GM19438 (cell line): Measurements from ENCODE around the gene ZNF761.
"Not testable (repeated sequence)": the region's sequence is repeated elsewhere in the genome, so short reads cannot be mapped to it uniquely, and the experiment has no call there.

Experiments used
- ATAC-seq: cut with Tn5 transposase; IDR thresholded peaks from one replicate; pipeline ENCODE4 v1.9.1; 2021; ENCODE audit warnings: low read depth; ENCODE audit not compliant: unreplicated experiment

ZNF761 gene

DNA sequence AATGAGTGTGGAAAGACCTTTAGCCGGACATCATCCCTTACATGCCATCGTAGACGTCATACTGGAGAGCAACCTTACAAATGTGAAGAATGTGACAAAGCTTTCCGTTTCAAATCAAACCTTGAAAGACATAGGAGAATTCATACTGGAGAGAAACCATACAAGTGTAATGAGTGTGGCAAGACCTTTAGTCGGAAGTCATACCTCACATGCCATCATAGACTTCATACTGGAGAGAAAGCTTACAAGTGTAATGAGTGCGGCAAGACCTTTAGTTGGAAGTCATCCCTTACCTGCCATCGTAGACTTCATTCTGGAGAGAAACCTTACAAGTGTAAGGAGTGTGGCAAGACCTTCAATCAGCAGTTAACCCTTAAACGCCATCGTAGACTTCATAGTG, 24.0 kb downstream of the ZNF761 start:
- ATAC-seq, result no peak

DNA sequence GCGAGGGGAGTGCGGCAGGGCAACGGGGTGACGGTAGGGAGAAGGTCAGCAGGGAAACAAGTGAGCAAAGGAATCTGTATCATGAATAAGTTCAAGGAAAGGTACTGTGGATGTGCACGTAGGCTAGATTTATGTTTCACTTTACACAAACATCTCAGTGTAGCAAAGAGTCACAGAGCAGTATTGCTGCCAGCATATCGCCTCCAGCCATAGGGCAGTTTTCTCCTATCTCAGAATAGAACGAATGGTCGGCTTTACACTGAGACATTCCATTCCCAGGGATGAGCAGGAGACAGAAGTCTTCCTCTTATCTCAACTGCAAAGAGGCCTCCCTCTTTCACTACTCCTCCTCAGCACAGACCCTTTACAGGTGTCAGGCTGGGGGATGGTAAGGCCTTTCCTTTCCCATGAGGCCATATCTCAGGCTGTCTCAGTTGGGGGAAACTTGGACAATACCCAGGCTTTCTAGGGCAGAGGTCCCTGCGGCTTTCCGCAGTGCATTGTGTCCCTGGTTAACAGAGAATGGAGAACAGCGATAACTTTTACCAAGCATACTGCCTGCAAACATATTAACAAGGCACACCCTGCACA, 28.4 kb downstream of the ZNF761 start:
- not testable (repeated sequence) for ATAC-seq

GRCh38 chr19:53461866-53462265, 30.1 kb downstream of the ZNF761 start:
- ATAC-seq, result no peak

DNA sequence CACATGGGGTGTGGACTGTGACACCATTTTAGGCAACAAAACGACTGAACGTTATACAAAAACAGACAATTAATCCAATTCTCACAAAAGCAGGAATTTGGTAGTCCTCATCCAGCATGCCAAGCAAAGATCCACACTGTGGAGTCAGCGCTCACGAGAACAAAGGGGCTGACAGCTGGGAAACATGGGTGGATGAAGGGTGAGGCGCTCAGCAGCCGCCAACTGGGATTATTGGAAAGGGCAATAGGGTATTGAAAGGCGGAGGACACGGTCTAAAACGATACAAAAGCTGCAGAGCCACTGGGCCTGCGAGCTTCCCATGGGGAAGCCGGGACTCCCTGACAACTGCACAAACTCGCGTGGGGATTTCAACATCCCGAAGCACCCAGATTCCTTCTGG, 31.1 kb downstream of the ZNF761 start:
- no peak for ATAC-seq

DNA sequence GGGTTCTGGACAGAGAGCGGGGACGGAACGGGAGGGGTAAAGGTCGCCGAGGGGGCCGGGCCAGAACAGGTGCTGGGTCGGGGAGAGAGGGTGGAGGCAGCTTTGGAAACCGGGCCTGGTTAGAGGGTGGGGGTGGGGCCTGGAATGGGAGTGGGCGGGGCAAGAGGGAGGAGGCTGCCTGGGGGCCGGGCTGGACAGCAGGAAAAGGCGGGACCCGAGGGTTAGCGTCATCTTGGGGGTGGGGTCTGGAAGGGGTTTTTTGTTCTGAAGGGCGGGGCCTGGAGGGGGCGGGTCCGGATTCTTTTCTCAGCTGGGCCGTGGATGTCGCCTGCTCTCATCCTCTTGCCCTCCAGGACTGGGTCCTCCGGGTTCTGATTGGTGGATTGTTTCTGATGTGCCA, 31.5 kb downstream of the ZNF761 start:
- no peak for ATAC-seq

- ATAC-seq, result peak; percentile 27
These were observed 35.1 kb downstream of the ZNF761 start for GRCh38 chr19:53466726-53467484.

DNA sequence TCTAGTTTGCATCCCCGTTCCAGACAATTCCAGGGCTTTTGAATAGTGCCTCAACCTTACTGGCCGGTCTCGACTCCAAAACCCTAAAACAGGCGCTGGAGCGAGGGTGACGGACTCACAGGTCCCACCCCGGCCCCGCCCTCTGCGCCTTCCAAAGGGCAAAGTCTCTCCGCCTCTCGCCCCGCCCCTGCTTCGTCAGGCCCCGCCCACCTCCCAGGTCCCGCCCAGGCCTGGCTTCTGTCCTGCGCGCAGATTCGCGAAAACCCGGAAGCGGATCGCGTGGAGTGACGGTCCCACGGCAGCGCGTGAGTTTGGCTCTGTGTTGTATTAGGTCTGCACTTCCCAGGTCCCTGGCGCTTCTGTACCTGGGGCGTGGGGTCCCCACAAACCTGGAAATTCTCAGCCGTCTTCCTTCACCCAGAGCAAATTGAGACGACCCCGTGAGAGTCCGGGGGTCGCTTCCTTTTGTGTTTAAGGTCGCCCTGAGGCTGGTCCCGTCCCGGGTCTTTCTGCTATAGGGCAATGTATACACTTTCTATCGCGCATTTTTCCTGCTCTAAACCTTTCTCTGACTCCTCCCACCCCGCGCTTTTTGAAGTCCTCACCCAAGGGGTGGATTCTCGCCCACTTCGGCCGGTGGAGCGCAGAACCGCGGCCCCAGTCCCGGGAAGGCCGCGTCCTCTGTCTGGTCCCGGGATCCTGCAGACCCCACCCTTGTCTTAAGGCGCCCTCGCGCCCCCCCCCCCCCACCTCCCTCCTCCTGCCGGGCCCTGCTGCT, 35.9 kb downstream of the ZNF761 start, which contains the start of gene ZNF813:
Gene ZNF813, plus strand, starts transcription at position 249 of the 778 bp plus-strand sequence. CDS start 16,090 bp downstream, outside the sequence.
- ATAC-seq, result peak; percentile 84

GRCh38 chr19:53468628-53469027, 36.8 kb downstream of the ZNF761 start:
- ATAC-seq, result not testable (repeated sequence)

DNA sequence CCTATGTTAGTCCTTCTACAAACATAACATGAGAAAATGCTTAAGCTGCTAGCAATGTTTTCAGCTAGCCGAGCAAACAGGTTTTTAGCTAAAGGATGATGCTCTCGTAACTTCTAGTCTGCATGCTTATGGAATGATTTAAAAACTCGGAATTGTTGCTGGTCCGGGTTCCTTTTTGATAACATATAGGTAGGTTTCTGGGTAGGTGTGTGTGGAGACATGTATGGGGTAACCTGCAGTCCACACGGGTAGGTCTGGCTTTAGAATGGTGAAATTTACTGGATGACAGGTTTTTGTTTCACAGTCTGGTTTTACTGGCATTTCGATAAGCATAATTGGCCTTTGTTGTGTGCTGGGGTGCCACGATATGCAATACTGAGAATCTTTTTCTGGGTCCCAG, 40.1 kb downstream of the ZNF761 start:
- no peak for ATAC-seq

- ATAC-seq, result not testable (repeated sequence)
These were observed 43.0 kb downstream of the ZNF761 start for GRCh38 chr19:53474832-53475231.

- not testable (repeated sequence) for ATAC-seq
These were observed 43.7 kb downstream of the ZNF761 start for GRCh38 chr19:53475470-53475869.

DNA sequence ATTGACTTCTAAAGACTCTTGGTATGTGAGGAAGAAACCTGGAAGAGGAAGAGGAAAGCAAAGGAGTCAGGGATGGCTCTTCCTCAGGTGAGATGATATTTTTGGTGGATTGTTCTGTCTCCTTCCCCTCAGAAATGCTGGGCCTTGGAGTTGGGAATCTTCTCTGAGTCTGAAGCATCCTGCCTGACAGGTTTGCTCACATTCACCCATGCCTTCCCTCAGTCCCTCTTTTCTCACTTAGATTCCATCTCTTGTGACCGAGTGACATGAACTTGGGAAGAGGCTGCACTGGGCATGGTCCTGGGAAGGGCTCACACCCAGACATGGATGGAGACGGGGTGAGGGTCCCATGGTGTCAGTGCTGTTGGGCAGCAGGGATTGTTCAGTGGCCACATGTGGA, 52.0 kb downstream of the ZNF761 start:
- not testable (repeated sequence) for ATAC-seq

DNA sequence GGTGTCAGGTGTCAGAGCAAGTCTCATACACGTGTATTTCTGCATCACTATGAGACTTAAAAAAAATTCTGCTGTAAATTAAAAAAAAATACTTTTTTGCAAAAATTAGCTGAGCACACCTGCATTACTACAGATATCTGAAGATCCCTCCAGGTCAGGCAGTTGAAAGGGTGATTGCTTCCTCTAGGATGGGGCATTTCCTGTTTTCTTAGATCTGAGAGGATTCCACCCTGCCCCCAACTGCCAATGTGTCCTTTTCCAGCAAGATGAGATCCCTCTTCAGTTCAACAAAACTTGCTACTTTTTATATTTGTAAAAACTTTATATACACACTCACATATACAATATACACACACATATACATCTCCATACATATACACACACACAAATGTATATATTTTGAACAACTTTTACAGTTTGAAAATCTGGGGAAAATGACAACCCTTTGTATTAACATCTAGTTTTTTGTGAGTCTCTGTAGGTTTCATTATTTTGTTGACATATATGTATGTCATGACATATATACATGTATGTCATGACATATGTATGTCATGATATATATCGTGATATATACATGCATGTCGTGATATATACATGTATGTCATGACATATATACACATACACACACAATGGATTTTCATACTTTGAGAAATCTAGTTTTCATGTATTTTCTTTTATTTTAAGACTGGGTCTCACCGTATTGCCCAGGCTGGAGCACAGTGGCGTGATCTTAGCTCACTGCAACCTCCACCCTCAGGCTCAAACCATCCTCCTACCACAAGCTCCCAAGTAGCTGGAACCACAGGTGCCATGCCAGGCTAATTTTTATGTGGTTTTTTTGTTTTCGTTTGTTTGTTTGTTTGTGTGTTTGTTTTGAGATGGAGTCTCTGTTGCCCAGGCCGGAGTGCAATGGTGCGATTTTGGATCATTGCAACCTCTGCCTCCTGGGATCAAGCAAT, 53.5 kb downstream of the ZNF761 start:
- ATAC-seq, result no peak

DNA sequence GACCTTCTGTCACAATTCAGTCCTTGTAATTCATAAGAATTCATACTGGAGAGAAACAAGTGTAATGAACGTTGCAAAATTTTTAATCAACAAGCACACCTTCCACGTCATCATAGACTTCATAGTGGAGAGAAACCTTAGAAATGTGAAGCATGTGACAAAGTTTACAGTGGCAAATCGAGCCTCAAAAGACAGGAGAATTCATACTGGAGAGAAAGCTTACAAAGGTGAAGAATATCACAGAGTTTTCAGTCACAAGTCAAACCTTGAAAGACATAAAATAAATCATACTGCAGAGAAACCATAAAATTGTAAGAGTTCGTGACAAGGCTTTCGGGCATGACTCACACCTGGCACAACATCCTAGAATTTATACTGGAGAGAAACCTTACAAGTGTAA, 60.4 kb downstream of the ZNF761 start:
- no peak for ATAC-seq

GRCh38 chr19:53497311-53498023, 65.7 kb downstream of the ZNF761 start:
- ATAC-seq, result not testable (repeated sequence)

GRCh38 chr19:53498024-53498395, 66.2 kb downstream of the ZNF761 start:
- not testable (repeated sequence) for ATAC-seq

GRCh38 chr19:53503151-53503550, 71.4 kb downstream of the ZNF761 start:
- not testable (repeated sequence) for ATAC-seq

DNA sequence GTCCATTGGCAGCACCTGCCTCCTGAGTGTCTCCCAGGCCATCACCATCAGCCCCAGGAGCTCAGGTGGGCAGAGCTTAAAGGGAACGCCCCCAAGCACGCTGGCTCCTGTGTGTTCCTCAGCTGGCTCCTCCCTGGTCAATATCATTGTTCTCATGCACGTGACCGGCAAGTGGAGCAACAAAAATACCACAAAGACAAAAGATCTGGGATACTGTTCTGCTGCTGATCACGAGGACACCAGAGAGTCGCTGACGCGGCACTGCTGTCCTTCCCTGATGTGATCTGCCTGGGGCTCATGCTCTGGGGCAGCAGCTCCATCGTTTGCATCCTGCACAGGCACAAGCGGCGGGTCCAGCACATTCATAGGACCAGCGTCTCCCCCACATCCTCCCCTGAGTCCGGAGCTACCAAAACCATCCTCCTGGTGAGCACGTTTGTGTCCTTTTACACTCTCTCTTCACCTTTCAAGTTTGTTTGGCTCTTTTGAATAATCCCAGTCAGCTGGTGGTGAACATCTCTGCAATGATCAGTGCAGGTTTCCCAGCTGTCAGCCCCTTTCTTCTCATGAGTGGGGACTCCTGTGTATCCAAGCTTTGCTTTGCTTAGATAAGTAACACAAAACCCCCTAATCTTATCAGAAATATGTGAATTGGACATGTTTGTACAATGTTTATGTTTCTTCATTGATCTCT, 72.0 kb downstream of the ZNF761 start:
- ATAC-seq, result not testable (repeated sequence)

- ATAC-seq, result not testable (repeated sequence)
These were observed 72.5 kb downstream of the ZNF761 start for GRCh38 chr19:53504365-53504703.
